SKM-1 treated with dmso at 0.1 percent for 144 hours (cell line): ENCODE measurements around the gene NDUFA7.
"Not testable (repeated sequence)": the region's sequence is repeated elsewhere in the genome, so short reads cannot be mapped to it uniquely, and the experiment has no call there.

Source experiments
- DNase-seq: peaks from one replicate; lab custom pipeline; 2025; ENCODE audit not compliant: unreplicated experiment; lab: John Stamatoyannopoulos, UW

The NDUFA7 gene

DNA sequence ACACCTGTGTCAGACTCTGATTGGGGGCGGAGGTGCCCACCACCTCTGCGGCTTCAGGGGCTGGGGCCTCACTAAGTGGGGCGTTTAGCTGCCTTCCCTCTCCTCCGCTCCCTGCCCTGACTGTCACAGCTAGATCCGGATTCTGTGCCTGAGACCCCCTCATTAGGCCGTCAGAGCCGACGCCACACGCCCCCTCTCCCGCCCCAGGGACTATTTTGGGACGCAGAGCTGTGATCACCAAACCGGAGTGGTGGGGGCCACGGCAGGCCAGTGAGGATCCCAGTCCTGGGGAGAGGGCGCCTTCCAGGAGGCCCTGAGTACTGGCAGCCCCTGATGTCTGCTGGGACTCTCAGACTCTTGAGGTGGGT lies 21.1 kb upstream of the NDUFA7 start:
- DNase-seq, result no peak

DNA sequence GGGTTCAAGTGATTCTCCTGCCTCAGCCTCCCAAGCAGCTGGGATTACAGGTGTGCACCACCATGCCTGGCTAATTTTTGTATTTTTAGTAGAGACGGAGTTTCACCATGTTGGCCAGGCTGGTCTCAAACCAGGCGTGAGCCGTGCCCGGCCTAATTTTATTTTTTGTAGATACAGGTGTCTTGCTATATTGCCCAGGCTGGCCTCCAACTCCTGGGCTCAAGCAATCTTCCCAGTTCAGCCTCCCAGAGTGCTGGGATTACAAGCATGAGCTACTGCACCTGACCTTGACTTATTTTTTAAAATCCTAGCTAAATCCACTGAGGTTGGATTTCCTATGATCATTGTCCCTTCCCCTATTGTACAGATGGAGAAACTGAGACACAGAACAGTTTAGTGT lies 20.3 kb upstream of the NDUFA7 start:
- not testable (repeated sequence) for DNase-seq

DNA sequence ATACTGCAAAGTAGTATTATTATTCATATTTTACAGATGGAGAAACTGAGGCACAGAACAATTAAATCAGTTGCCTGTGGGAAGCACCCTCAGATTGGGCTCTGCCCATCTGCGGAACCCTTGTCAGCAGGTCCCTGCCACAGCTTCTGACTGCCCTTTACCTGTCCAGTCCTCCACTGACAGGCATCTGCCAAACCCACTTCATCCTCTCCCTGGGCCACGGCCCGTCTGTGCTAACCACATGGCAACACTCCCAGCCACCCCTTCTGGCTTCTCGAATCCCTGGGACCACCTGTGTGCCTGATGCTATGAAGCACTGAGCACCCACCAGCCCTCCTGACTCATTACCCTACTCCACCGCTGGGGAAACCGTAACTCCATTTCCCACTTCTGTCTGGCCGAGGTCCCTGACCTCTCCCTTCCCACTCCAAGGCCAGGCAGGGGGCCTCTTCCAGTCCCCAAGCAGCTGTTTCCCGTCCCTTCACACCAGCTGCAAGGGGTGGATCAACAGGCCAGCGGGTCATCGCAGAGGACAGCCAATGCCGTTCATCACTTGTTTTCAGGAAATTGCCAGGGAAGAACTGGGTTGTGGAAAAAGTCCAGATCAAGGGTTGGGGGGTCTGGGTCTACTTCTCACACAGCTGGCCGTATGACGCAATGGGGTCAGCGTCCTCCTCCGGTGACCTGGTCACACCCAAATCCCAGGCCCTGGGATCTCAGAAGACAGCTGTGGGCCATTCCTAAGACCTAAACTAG lies 19.3 kb upstream of the NDUFA7 start:
- no peak for DNase-seq

DNA sequence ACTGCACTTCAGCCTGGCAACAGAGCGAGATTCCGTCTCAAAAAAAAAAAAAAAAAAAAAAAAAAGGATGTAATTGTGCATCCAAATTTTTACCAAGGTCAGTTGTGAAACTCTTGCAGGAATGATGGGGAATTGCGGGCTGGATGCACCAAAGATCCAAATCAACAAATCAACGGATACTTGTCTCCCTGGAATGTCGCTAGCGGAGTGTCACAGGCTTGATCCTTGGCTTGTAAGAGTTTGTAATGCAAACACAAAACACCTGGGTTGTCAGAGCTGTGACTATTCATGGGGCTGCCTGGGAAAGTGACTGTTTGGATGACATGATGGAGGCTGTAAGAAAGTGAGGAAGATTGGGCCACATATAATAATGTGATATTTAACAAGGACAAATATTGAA lies 17.7 kb upstream of the NDUFA7 start:
- no peak for DNase-seq

DNA sequence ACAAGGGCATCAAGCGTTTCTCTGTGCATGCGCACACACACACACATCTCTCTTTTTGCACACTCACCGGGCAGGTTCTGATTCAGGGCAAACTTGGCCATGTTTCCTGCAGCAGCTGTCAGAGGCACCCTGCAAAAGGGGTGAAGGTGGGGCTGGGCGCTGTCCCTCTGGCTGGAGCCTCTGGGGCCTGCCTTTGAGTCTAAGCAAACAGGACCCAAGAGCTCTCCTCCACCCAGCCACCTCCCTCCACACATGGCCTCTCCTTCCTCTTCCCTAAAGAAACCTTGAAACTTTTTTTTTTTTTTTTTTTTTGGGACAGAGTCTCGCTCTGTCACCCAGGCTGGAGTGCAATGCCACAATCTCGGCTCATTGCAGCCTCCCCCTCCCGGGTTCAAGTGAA lies 16.6 kb upstream of the NDUFA7 start:
- DNase-seq, result no peak

DNA sequence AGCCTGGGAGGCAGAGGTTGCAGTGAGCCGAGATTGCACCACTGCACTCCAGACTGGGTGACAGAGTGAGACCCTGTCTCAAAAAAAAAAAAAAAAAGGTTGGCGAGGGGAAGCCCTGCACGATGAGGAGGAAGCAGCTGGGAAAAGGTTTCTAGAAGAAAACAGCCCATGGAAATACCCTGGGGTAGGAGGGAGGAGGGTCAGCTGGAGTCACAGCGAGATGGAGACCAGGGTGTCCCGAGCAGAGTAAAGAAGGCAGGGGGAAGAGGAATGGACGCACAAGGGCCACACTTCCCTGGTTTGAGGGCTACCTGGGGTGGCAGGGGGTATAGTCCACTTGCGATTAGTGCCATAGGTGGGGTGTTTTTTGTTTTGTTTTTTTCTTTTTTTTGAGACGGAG lies 15.5 kb upstream of the NDUFA7 start:
- no peak for DNase-seq

DNA sequence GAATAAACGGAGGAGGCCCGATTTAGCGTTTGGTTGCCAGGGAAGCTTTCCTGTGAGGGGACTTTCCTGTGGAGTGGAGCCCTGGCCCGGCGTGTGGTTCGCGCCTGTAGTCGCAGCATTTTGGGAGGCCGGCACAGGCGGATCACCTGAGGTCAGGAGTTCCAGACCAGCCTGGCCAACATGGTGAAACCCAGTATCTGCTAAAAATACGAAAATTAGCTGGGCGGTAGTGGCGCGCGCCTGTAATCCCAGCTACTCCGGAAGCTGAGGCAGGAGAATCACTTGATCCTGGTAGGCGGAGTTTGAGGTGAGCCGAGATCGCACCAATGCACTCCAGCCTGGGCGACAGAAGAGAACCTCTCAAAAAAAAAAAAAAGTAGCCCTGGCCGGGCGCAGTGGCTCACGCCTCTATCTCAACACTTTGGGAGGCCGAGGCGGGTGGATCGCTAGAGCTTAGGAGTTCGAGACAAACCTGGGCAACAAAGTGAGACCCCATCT lies 14.9 kb upstream of the NDUFA7 start:
- DNase-seq, result no peak

DNA sequence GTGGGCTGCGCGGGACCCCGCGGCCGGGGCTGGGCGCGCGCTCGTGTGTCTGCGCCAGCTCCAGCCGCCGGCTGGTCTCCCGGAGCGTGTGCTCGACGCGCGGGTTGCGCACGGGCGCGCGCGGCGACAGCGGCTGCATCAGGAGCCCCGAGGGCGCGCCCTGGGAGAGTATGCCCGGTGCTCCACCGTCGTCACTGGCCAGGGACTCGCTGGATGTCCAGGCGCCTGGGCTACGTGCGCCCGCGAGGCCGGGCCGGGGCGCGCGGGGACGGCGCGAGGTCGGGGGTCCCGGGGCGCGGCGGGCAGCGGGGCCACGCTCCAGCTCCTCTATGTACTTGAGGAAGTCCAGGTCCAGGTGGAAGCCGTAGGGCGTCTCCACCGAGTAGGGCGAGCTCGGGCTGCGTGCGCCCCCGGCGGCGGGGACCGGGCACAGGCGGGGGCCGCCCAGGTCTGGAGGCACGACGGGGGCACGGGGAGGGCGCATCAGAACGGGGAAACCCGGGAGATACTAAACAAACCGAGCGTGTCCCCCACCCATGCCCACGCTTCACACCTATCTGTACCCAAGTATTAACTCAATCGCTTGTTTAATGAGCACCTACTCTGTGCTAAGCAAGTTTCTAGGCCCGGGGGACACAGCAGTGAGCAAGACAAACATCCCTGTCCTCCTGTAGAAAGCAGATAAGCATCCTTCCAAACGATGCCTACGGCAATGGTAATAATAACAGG lies 14.3 kb upstream of the NDUFA7 start:
- DNase-seq, result no peak

DNA sequence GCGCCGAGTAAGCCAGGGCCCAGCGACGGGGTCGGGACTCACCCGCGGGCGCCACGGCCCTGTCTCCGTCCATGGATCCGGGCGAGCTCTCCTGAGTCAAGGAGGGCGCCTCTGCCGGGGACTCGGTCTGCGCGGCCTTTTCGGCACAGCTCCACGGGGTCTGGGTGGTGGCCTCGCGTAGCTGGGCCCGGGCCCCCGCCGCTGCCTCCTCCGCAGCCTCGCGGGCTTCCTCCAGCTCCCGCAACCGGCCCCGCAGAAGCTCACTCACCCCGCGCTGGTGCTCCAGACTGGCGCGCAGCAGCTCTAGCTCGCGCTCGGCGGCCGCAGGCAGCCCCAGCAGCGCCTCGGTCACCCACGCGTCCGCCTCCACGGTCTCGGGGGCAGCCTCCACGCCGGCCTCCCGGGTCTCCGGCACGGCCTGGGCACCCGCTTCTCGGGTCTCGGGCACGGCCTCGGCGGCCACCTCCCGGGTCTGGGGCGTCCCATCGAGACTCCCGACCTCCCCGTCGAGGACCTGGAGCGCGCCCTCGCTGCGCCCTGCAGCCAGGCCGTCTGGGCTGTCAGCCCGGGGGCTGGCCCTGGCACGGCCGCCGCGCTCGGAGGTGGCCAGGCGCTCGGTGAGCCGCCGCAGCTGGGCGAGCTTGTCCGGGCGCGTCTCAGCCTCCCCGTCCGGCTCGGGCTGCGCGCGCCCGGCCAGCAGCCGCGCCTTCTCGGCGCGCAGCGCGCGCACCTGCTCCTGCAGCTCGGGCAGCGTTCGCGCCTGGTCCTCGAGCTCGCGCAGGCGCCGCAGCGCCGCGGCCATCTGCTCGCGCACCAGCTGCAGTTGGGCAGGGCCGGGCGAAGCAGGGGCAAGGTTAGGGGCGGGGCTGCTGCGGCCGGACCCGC lies 13.5 kb upstream of the NDUFA7 start:
- no peak for DNase-seq

DNA sequence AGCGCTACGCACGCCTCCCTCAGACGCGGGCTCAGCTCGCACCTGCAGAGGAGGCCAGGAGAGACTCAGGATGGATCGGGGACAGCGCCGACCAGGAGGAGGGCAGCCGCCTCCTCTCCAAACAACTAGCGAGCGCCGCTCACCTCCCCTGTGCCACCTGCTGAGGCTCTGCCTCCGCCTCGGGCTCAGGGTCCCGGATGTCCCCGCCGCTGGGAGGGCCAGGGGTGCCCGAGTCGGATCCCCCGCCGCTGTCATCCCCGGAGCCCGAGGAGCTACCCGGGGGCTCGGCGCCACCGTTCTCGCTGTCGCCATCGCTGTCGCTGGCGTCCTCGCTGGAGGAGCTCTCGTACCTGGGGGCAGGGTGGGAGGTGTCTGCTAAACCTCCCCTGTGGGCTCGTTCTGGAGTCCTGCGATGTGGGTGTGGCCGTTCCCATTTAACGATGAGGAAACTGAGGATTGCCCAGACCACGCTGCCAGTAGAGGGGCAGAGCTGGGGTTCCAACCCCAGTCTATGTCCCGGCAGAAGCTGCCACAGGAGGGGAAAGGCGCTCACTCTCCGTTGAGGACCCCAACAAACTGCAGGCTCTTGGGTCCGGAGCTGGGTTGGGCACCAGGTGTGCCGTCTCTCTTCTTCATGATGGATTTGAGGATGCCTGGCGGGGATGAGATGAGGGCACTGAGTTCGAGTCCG lies 12.7 kb upstream of the NDUFA7 start:
- no peak for DNase-seq

DNA sequence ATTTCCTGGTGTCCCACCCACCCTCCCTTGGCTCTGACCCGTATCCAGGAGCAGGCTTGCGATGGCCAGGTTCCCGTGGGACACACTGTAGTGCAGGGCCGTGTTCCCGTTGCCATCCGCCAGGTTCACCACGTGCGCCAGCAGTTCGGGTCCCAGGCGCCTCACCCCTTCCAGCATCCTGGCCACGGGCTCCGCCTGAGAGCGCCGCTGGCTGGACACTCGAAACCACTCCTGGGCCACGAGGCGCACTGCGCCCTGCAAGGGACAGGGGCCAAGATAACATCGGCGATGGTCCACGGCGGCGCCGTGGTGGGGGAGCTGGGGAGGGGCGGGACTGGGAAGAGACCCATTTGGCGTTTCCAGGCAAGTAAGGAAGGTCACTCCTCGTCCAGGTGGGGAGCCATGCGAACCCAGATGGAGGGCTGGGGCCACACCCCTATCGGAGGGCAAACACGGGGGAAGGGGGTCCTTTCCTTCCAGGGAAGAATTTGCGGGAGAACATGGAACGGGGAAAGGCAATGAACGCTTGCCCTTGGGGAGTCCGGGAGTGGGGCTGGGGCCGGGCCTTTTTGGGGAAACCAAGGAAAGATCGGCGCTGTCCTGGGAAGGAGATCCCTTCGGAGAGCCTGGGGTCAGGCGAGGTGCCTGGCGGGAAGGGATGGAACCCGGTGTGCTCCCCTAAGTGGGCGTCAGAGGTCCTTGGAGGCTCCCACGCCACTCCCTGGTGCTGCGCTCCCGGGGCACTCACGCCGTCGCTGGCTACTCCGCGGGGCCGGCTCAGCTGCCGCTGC lies 12.0 kb upstream of the NDUFA7 start:
- no peak for DNase-seq

DNA sequence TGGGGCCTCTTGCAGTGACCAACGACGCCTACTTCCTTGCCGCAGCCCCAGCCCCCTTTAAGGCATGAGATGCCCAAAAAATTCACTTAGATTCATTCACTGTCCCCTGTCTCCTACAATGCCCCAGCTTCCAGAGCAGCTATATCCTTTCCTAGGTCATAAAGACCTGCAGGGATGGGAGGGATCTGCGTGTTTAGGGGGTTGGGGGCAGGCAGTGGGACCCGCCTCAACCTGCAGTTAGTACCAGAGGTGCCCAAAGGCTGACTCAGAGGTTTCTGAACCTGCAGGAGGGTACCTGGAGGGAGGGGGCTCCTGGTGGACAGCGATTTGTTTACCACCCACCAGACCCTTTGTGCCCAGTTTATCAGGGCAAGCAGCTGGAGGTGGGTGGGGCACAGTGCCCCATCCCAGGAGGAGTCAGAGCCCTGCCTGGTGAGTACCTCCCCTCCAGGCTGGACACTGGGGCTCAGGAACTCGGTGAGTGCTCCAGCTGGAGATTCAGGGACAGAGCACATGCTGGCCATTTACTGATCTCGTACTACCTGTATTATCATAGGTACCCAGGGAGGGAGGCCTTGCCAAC lies 10.2 kb upstream of the NDUFA7 start:
- no peak for DNase-seq

DNA sequence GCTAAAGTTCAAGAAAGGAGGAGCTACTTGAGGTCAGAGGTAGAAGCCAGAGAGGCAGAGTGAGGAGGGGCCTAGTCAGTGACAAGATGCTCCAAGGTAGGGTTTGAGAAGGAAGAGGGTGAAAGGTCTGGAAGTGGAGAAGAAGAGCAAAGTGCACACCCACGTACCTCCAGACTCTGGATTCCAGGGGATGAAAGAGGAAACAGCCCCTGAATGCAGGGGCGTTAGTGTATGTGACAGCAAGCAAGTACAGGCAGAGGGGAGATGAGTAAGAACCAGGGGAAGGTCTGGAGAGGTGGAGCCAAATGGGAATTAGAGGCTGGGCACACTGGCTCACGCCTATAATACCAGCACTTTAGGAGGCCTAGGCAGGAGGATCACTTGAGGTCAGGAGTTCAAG lies 8.8 kb upstream of the NDUFA7 start:
- DNase-seq, result no peak

DNA sequence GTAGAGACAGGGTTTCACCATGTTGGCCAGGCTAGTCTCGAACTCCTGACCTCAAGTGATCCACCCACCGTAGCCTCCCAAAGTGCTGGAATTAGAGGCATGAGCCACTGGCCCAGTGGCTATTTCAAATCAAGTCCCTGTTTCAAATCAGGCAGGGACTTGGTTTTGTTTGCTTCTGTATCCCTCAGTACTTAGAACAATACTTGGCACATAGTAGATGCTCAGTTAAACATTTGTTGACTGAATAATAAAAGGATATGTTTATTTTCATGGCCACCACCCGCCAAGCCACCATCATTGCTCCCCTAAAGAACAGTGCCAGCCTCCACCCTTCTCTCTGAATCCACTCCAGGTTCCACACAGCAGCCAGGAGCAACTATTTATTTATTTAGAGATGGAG lies 4.3 kb upstream of the NDUFA7 start:
- no peak for DNase-seq

DNA sequence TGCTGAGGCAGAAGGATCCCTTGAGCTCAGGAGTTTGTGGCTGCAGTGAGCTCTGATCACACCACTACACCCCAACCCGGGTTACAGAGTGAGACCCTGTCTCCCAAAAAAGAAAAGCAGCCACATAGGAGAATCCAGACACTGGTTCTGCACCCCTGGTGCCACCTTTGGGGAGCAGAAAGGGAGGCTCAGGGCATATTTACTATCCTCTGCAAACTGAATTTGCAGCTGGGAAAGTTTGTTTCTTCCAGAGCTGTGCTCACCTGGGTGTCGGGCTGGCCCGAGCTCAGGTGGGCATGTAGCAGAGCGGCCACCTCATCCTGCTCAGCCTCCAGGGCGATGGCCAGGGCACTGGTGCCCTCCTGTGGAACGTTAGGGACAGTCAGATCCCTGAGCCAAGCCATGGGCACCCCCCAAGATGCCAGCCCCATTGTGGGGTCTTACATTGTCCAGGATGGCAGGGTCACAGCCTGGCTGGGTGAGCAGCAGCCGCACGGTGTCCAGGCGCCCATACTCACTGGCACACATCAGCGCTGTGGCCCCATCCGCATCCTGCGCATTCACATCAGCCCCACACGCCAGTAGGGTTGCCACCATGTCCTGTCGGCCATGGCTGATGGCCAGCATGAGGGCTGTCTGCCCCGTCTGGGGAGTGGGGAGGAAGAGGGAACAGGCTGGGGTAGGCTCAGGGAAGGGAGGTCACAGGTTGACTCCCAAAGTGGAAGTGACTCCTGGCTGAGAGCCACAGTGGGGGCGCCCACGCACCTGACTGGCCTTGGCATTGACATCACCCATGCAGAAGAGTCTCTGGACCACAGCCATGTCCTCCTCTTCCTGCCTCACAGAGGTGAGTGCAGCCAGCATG lies 3.2 kb upstream of the NDUFA7 start:
- DNase-seq, result no peak

DNA sequence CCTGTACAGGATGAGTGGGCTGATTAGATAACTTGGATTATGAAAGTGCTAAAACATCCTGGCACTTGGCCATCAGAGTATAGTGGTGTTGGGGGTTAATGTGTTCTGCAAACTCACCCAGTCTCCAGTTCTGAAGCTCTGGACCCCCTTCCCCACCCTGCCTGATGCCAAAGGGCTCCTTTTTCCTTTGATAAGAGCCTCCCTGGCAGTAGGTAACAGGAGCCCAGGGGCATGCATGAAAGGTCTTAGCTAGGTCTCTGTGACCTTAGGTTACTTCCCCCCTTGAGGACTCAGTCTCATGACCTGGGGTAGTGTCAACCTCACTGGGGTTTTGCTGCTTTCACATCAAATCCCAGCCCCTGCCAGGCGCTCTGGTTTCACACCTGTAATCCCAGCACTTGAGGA lies 2.6 kb upstream of the NDUFA7 start:
- no peak for DNase-seq

DNA sequence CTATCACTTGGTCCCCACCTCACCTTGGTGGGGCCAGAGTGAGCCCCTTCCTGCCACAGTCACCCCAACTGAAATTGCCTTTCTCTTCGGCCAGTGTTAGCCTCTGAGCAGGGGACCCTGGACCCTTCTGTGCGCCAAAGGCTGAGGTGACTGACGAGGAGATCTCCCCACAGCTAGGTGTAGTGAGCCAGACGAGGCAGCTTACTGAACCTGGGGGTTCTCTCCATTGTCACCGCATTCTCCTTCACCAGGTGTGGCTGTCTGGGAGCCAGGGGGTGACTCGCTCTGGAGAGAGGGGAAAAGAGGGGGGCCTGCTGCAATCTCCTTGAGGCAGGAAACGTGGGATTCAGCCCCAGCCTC lies 1.4 kb upstream of the NDUFA7 start:
- no peak for DNase-seq

DNA sequence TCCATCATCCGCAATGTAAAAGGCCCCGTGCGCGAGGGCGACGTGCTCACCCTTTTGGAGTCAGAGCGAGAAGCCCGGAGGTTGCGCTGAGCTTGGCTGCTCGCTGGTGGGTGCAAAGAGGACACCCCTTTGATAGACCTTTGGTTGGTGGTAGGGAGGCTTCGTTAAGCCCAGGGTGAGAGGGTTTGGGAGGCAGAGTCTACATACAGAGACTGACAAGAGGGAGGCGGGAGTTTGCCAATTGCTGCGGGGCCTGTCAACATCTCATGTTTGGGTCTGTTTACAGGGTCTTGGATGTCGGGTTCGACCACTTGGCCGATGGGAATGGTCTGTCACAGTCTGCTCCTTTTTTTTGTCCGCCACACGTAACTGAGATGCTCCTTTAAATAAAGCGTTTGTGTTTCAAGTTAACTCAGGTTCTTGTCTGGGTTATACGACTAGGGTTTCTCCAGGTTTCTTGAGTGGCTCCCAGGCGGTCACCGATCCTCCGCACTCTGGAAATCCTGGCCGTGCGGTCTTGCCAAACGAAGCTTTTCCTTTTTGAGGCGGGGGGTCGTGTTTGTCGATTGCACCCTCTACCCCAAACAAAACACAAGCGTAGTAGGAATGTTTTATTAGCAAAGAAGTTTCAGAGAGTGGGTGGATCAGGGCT lies 937 bp upstream of the NDUFA7 start:
- DNase-seq, result no peak
